Osteoblast (primary cell): ENCODE measurements around the gene CBX2. TPM values are rescaled to one million over a fixed set of nuclear protein-coding genes. Genes with fewer than 3 reads are reported as not detected.

ENCODE experiments used
- DNase-seq: peaks from one replicate; pipeline ENCODE4 v3.0.0; 2011; ENCODE audit warnings: low spot score, mixed read lengths; ENCODE audit not compliant: insufficient read length; ENCODE audit errors: missing footprints
- H2AFZ ChIP-seq: 2 replicates; pipeline ENCODE4 v1.6.0; 2011; ENCODE audit warnings: mild to moderate bottlenecking, low read length
- H3K27ac ChIP-seq: 2 replicates; pipeline ENCODE4 v1.5.1; 2011; ENCODE audit warnings: mild to moderate bottlenecking, low read depth, low read length, moderate library complexity
- H3K27me3 ChIP-seq: 2 replicates; pipeline ENCODE4 v1.6.0; 2012; ENCODE audit warnings: mild to moderate bottlenecking, control low read depth, inconsistent platforms, low read length, moderate library complexity; ENCODE audit not compliant: insufficient read depth
- H3K36me3 ChIP-seq: 2 replicates; pipeline ENCODE4 v1.5.1; 2011; ENCODE audit warnings: mild to moderate bottlenecking, low read length, control low read depth, moderate library complexity; ENCODE audit not compliant: insufficient read depth
- H3K4me1 ChIP-seq: 2 replicates; pipeline ENCODE4 v1.5.1; 2011; ENCODE audit warnings: mild to moderate bottlenecking, low read length, control low read depth, moderate library complexity; ENCODE audit not compliant: insufficient read depth
- H3K4me2 ChIP-seq: 2 replicates; pipeline ENCODE4 v1.6.0; 2011; ENCODE audit warnings: mild to moderate bottlenecking, low read length; ENCODE audit not compliant: insufficient read depth
- H3K4me3 ChIP-seq: fragments of 200-600 bp; sonication (generic); 3 replicates; pipeline ENCODE4 v1.5.1; 2012; ENCODE audit warnings: mild to moderate bottlenecking, low read length, inconsistent platforms; ENCODE audit not compliant: insufficient read depth
- H3K79me2 ChIP-seq: 2 replicates; pipeline ENCODE4 v1.6.0; 2012; ENCODE audit warnings: mild to moderate bottlenecking, low read length, control low read depth, inconsistent platforms; ENCODE audit not compliant: insufficient read depth
- H3K9me3 ChIP-seq: 2 replicates; pipeline ENCODE4 v1.5.1; 2011; ENCODE audit warnings: low read depth, low read length, control low read depth
- H4K20me1 ChIP-seq: 2 replicates; pipeline ENCODE4 v1.6.0; 2012; ENCODE audit warnings: mild to moderate bottlenecking, low read length, control low read depth; ENCODE audit not compliant: insufficient read depth
- total RNA-seq: library from RNA; depleted of rRNA; stranded (reverse); fragments of >200 nt; gene quantifications from 2 replicates; pipeline ENCODE4 v1.2.3, GENCODE V29; 2012
- TF ChIP-seq, protein P1 (sequence below): IDR thresholded peaks from 2 replicates; pipeline ENCODE4 v1.5.1; 2011; ENCODE audit warnings: mild to moderate bottlenecking, low read depth, low read length, moderate library complexity; ENCODE audit errors: extremely low read depth

Gene CBX2
- total RNA-seq, 1 donor = 1.1 TPM

- peaks cover 61% of the 10 kb centered on the region for H3K27me3 ChIP-seq
- H4K20me1 ChIP-seq = no peaks in the 10 kb centered on the region
Measured at GRCh38 chr17:79774561-79774975, 3.4 kb upstream of the CBX2 start.

GRCh38 chr17:79775632-79776031 is 2.3 kb upstream of the CBX2 start:
- Histone ChIP-seq H3K9me3 (no peaks in the 10 kb centered on the region), H3K79me2 (no peaks in the 10 kb centered on the region), H3K4me1 (peaks cover 4% of the 10 kb centered on the region), H3K36me3 (no peaks in the 10 kb centered on the region), H3K27me3 (peaks cover 61% of the 10 kb centered on the region), H2AFZ (no peak overlapping the region), H3K27ac (no peak overlapping the region), H4K20me1 (no peaks in the 10 kb centered on the region), H3K4me2 (no peak overlapping the region), H3K4me3 (no peak overlapping the region)
- TF ChIP-seq, protein P1, sequence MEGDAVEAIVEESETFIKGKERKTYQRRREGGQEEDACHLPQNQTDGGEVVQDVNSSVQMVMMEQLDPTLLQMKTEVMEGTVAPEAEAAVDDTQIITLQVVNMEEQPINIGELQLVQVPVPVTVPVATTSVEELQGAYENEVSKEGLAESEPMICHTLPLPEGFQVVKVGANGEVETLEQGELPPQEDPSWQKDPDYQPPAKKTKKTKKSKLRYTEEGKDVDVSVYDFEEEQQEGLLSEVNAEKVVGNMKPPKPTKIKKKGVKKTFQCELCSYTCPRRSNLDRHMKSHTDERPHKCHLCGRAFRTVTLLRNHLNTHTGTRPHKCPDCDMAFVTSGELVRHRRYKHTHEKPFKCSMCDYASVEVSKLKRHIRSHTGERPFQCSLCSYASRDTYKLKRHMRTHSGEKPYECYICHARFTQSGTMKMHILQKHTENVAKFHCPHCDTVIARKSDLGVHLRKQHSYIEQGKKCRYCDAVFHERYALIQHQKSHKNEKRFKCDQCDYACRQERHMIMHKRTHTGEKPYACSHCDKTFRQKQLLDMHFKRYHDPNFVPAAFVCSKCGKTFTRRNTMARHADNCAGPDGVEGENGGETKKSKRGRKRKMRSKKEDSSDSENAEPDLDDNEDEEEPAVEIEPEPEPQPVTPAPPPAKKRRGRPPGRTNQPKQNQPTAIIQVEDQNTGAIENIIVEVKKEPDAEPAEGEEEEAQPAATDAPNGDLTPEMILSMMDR = no peak
- peak; percentile 47 for DNase-seq

More at GRCh38 chr17:79774561-79774975, 3.4 kb upstream of the CBX2 start:
- Histone ChIP-seq H2AFZ (no peak overlapping the region), H3K79me2 (no peaks in the 10 kb centered on the region), H3K4me1 (peaks cover 4% of the 10 kb centered on the region), H3K4me3 (no peak overlapping the region), H3K9me3 (no peaks in the 10 kb centered on the region), H3K27ac (no peak overlapping the region), H3K36me3 (no peaks in the 10 kb centered on the region), H3K4me2 (no peak overlapping the region)
- no peak for DNase-seq
- TF ChIP-seq, protein P1 = no peak

DNA sequence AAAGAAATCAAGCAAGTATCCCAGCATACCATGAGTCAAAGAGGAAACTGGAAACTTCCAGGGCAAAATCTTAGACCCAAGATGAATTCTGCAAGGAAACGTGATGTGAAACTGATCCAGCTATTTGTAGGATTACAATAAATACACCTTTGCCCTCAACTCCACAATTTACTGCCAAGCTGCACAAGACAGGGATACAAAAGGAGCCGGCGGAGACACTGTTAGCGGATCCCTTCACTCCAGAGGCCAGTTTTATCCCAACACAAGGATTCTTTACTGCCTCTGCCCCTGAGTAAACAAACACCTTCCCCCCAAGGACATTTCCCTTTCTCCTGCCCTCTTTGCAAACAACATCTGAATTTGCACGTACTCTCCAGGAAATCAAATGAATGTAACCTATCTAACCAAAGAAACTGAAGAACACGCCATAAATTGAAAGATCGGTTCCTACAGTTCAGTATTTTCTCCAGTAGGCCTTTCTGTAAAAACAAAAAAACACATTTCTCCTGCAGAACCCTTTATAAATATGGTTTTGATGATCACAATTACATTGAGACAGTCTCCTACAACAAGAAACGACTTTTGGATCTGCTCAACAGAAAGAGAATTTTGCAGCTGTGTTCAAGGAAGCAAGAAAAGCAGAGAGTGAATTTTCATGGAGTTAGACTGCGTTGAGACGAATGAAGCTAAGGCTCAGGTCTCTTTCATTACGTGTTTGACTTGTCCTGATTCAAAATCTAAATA is 1.4 kb upstream of the CBX2 start:
- peak; percentile 61 for DNase-seq
- no peak overlapping the region for H3K4me3 ChIP-seq
- TF ChIP-seq, protein P1 = no peak
- H3K4me1 ChIP-seq = peaks cover 4% of the 10 kb centered on the region
- peaks cover 61% of the 10 kb centered on the region for H3K27me3 ChIP-seq
- H2AFZ ChIP-seq = no peak overlapping the region
- H3K4me2 ChIP-seq = no peak overlapping the region
- no peaks in the 10 kb centered on the region for H4K20me1 ChIP-seq
- no peaks in the 10 kb centered on the region for H3K36me3 ChIP-seq
- no peak overlapping the region for H3K27ac ChIP-seq
- no peaks in the 10 kb centered on the region for H3K9me3 ChIP-seq
- H3K79me2 ChIP-seq = no peaks in the 10 kb centered on the region

DNA sequence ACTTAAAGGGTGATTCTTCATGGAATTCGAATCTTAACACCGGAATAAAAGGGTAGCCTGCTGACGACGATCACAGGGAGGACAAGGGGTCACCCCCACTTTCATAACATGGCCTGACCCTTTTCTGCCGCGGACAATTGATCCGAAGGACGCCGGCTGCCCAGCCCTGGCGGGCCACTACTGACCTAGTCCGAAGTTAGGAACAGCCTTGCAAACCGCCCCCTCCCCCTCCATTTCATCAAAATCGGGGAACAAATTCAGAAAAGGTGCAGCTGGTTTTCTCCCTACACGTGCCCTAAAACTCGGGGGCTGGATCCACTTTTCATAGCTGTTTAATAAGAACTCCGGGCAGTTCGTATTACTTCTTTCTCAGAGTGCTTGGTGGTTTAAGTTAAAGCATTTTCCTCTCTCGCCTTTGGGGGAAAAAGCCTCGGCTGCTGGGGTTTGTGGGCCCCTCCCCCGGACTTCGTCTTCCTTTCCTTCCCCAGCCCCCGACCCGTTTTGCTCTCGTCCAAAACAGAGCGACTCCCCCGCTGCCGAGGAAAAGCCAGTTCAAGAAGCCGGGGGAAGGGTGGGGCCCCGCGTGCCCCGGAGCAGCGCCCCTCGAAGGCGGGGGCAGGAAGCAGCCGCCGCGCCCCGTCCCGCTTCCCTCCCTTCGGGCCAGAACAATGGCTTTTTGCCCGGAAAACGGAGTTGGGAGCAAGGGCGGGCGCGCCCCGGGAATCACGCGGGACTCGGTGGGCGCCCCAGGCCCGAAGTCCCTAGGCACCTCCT is 641 bp upstream of the CBX2 start:
- no peak overlapping the region for H3K27ac ChIP-seq
- peaks cover 4% of the 10 kb centered on the region for H3K4me1 ChIP-seq
- H3K36me3 ChIP-seq = no peaks in the 10 kb centered on the region
- peak overlapping the region; percentile 61 for H3K4me3 ChIP-seq
- no peaks in the 10 kb centered on the region for H3K9me3 ChIP-seq
- peak overlapping the region; percentile 22 for H2AFZ ChIP-seq
- H3K79me2 ChIP-seq = no peaks in the 10 kb centered on the region
- no peaks in the 10 kb centered on the region for H4K20me1 ChIP-seq
- H3K27me3 ChIP-seq = peaks cover 58% of the 10 kb centered on the region
- H3K4me2 ChIP-seq = peak overlapping the region; percentile 72
- peak; percentile 86 for DNase-seq
- TF ChIP-seq, protein P1 = no peak
